ENCODE results near the gene ERC2.

The ERC2 gene

DNA sequence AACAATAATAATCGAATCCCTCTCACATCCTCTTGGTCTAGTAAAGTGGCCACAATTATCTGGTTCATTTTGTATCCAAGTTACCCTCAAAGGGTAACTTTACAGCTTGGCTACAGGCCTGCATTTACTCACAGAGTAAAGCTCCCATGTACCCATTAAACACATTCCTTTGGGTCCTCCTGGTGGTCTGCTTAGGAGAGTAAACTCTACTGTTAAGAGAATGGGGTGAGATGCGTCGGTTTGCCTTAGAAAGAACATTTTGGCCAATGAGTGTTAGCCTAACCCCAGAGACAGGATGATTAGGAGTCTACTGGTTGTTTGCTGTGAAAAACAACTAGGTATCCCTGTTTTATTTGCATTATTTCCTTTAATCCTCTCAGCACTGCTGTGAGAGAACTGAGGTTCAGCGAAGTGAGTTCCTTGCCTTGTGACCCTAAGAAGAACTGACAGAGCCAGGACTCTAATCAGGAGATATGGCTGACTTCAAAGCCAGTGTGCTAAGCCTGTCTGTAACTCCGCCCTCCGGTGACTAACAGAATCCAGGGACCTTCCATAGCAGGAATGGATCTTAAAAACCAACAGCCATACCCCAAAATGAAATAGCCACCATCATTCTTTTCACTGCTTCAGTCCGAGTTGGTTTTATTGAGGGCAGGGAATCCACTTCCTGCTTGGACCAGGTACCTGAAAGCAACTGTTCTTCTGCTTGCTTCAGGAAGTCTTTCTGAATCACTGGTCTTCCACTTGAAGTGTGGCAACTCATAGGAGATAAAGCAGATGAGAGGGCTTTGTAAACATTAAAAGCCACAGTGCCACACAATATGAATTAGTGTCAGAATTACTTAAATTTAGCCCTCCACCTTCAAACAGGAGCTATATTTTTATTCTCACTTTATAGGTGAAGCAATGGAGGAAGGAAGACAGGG lies 663.8 kb downstream of the ERC2 start:
- TF ChIP-seq, protein P1, sequence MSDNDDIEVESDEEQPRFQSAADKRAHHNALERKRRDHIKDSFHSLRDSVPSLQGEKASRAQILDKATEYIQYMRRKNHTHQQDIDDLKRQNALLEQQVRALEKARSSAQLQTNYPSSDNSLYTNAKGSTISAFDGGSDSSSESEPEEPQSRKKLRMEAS (IDR thresholded peaks at IDR 0.05; ENCODE audit: low read depth, low read length): no peak
- TF ChIP-seq MYC (IDR thresholded peaks at IDR 0.05; ENCODE audit: low read depth, low read length) (no peak), POLR2A (IDR thresholded peaks at IDR 0.05; ENCODE audit: extremely low read depth, insufficient read length) (no peak)
- TF ChIP-seq, protein P2, sequence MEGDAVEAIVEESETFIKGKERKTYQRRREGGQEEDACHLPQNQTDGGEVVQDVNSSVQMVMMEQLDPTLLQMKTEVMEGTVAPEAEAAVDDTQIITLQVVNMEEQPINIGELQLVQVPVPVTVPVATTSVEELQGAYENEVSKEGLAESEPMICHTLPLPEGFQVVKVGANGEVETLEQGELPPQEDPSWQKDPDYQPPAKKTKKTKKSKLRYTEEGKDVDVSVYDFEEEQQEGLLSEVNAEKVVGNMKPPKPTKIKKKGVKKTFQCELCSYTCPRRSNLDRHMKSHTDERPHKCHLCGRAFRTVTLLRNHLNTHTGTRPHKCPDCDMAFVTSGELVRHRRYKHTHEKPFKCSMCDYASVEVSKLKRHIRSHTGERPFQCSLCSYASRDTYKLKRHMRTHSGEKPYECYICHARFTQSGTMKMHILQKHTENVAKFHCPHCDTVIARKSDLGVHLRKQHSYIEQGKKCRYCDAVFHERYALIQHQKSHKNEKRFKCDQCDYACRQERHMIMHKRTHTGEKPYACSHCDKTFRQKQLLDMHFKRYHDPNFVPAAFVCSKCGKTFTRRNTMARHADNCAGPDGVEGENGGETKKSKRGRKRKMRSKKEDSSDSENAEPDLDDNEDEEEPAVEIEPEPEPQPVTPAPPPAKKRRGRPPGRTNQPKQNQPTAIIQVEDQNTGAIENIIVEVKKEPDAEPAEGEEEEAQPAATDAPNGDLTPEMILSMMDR (IDR thresholded peaks at IDR 0.05; ENCODE audit: low read depth, low read length): no peak
- H3K4me3 ChIP-seq (ENCODE audit: low read depth, low read length): no peak overlapping the region
- DNase-seq (ENCODE audit: low read depth): no peak

DNA sequence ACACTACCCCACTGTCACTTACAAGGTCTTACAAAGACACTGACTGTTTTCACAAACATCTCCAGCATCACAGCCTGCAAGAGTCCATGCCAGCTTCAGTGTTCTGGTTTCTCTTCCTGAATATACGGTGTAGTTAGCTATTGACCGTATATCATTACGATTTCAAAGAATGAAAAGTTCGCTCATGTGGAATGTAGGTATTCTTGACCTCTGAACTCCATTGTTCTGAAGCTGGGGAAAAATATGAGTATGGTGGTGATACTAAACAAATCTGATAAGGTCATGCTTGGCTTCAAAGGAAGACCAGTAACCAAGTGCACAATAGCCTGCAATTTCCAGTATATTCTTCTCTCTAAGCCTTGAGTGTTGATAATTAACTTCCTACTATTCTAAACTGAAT lies 665.5 kb downstream of the ERC2 start:
- TF ChIP-seq, protein P2 (IDR thresholded peaks at IDR 0.05; ENCODE audit: low read depth, low read length): no peak
- TF ChIP-seq POLR2A (IDR thresholded peaks at IDR 0.05; ENCODE audit: extremely low read depth, insufficient read length): no peak
- TF ChIP-seq, protein P1 (IDR thresholded peaks at IDR 0.05; ENCODE audit: low read depth, low read length): no peak
- no peak for TF ChIP-seq MYC (IDR thresholded peaks at IDR 0.05; ENCODE audit: low read depth, low read length)
- H3K4me3 ChIP-seq (ENCODE audit: low read depth, low read length): no peak overlapping the region
- DNase-seq (ENCODE audit: low read depth): no peak

DNA sequence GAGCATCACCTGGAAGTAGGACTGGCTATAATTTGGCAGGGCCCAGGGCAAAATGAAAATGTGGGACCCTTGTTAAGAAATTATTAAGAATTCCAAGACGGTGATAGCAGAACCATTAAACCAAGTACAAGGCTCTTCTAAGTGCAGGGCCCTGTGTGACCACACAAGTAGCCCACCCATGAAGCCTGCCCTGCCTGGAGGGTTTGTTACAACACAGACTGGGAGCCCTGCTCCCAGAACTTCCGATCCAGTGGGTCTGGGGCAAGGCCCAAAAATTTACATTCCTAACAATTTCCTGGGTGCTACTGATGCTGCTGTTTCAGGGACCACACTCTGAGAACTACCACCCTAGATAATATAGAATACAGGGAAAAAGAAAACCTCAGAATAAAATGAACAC lies 666.6 kb downstream of the ERC2 start:
- no peak for DNase-seq (ENCODE audit: low read depth)
- no peak overlapping the region for H3K4me3 ChIP-seq (ENCODE audit: low read depth, low read length)
- TF ChIP-seq POLR2A (IDR thresholded peaks at IDR 0.05; ENCODE audit: extremely low read depth, insufficient read length) (no peak), MYC (IDR thresholded peaks at IDR 0.05; ENCODE audit: low read depth, low read length) (no peak)
- TF ChIP-seq, protein P1 (IDR thresholded peaks at IDR 0.05; ENCODE audit: low read depth, low read length): no peak
- TF ChIP-seq, protein P2 (IDR thresholded peaks at IDR 0.05; ENCODE audit: low read depth, low read length): no peak

DNA sequence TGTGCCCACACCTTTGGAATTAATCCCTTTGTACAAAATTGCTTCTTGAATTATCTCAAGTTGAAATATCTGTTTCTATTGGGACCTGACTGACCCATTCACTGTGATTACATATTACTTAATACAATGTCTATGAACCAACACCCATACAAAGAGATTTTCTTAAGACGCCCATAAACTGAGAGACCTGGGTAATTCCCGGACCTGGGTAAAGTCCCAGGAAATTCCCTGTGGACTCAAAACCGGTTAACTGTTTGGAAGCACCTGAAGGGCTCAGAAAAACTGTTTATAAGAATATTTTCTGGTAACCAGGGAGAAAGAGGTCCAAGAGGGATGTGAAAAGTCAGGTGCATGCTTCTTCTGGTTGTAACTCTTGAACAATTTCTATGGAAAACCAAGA lies 667.2 kb downstream of the ERC2 start:
- TF ChIP-seq MYC (IDR thresholded peaks at IDR 0.05; ENCODE audit: low read depth, low read length): no peak
- TF ChIP-seq, protein P1 (IDR thresholded peaks at IDR 0.05; ENCODE audit: low read depth, low read length): no peak
- TF ChIP-seq, protein P2 (IDR thresholded peaks at IDR 0.05; ENCODE audit: low read depth, low read length): no peak
- no peak for TF ChIP-seq POLR2A (IDR thresholded peaks at IDR 0.05; ENCODE audit: extremely low read depth, insufficient read length)
- DNase-seq (ENCODE audit: low read depth): no peak
- H3K4me3 ChIP-seq (ENCODE audit: low read depth, low read length): no peak overlapping the region

DNA sequence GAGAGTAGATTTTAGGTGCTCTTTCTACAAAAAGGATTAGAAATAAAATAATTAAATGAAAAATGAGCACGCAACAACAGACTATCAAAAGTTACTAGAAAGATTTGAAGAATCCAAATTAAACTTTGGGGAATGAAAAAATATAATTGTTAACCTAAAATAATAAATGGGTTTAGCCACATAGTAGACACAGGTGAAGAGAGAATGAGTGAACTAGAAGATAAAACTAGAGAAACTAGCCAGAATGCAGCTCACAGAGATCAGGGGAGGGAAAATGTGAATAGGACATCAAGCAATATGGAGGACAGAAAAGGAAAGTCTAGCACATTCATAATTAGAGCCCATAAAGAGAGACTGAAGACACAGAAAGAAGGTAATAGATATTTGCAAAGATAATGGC lies 670.5 kb downstream of the ERC2 start:
- TF ChIP-seq, protein P1 (IDR thresholded peaks at IDR 0.05; ENCODE audit: low read depth, low read length): no peak
- TF ChIP-seq MYC (IDR thresholded peaks at IDR 0.05; ENCODE audit: low read depth, low read length) (no peak), POLR2A (IDR thresholded peaks at IDR 0.05; ENCODE audit: extremely low read depth, insufficient read length) (no peak)
- DNase-seq (ENCODE audit: low read depth): no peak
- no peak overlapping the region for H3K4me3 ChIP-seq (ENCODE audit: low read depth, low read length)

DNA sequence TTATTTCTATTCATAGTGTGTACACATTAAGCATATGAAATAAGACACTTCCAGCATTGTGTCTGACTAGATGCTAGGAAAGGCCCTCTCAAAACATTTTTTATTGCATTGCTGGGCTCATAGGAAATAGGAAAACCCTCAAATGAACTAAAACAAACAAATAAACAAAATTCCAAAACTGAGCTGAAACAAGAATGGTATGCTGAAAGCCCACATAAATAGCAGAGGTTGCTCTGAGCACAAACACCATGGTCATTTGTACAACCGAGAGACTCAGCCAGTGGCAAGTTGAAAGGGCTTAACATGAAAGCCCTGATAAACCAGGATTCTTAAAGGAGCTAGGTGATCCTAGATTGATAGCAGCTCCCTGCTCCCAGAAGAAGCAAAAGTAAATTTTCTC lies 671.2 kb downstream of the ERC2 start:
- H3K4me3 ChIP-seq (ENCODE audit: low read depth, low read length): no peak overlapping the region
- TF ChIP-seq, protein P1 (IDR thresholded peaks at IDR 0.05; ENCODE audit: low read depth, low read length): no peak
- TF ChIP-seq, protein P2 (IDR thresholded peaks at IDR 0.05; ENCODE audit: low read depth, low read length): no peak
- TF ChIP-seq MYC (IDR thresholded peaks at IDR 0.05; ENCODE audit: low read depth, low read length) (no peak), POLR2A (IDR thresholded peaks at IDR 0.05; ENCODE audit: extremely low read depth, insufficient read length) (no peak)
- no peak for DNase-seq (ENCODE audit: low read depth)

All from NB4 (cell line).